Brain microvascular endothelial cell (primary cell): ENCODE measurements around the gene TLL1.

Source experiments
- DNase-seq: peaks from one replicate; pipeline ENCODE4 v3.0.0-alpha.2; 2020
- H3K27ac ChIP-seq: fragments of 250-450 bp; sonication (Bioruptor Pico); 2 replicates; pipeline ENCODE4 v1.5.1; 2020; ENCODE audit warnings: mild to moderate bottlenecking, moderate library complexity
- H3K27me3 ChIP-seq: fragments of 250-450 bp; sonication (Bioruptor Pico); replicated peaks from 2 replicates; pipeline ENCODE4 v1.5.1; 2020; ENCODE audit warnings: mild to moderate bottlenecking
- H3K36me3 ChIP-seq: fragments of 250-450 bp; sonication (Bioruptor Pico); replicated peaks from 2 replicates; pipeline ENCODE4 v1.5.1; 2020; ENCODE audit warnings: mild to moderate bottlenecking
- H3K4me3 ChIP-seq: 2 replicates; pipeline ENCODE4 v1.5.1; 2011; ENCODE audit warnings: low read depth, mild to moderate bottlenecking, control low read depth, low read length, moderate library complexity
- CTCF ChIP-seq: IDR thresholded peaks from 2 replicates; pipeline ENCODE4 v1.5.1; 2011; ENCODE audit warnings: low read depth, mild to moderate bottlenecking, moderate library complexity, low read length, control low read depth, inconsistent platforms; ENCODE audit errors: missing control alignments
- in situ Hi-C: cut with HindIII; loops from 2 replicates; pipeline ENCODE4 v1.10.0; 2017; ENCODE audit warnings: low sequenced_read_pairs, low pct_ligation_motif_present

Gene TLL1

GRCh38 chr4:165906272-165906671 is 33.2 kb downstream of the TLL1 start:
- TF ChIP-seq CTCF, result no peak
- Histone ChIP-seq H3K27me3 (no peaks in the 10 kb centered on the region), H3K27ac (no peak overlapping the region), H3K4me3 (no peak overlapping the region), H3K36me3 (no peaks in the 10 kb centered on the region)
- in situ Hi-C loops, result no loop called here
- no peak for DNase-seq

GRCh38 chr4:165909947-165910346 is 36.9 kb downstream of the TLL1 start:
- in situ Hi-C loops, result no loop called here
- Histone ChIP-seq H3K4me3 (no peak overlapping the region), H3K36me3 (no peaks in the 10 kb centered on the region), H3K27me3 (no peaks in the 10 kb centered on the region), H3K27ac (no peak overlapping the region)
- DNase-seq, result no peak
- TF ChIP-seq CTCF, result no peak

- in situ Hi-C loops, result no loop called here
- no peak for TF ChIP-seq CTCF
- Histone ChIP-seq H3K27ac (no peak overlapping the region), H3K4me3 (no peak overlapping the region), H3K27me3 (no peaks in the 10 kb centered on the region), H3K36me3 (no peaks in the 10 kb centered on the region)
- DNase-seq, result no peak
Observed at GRCh38 chr4:165915215-165915614, 42.2 kb downstream of the TLL1 start.

- Histone ChIP-seq H3K27me3 (no peaks in the 10 kb centered on the region), H3K36me3 (no peaks in the 10 kb centered on the region), H3K27ac (no peak overlapping the region), H3K4me3 (no peak overlapping the region)
- TF ChIP-seq CTCF, result no peak
- no peak for DNase-seq
- in situ Hi-C loops, result no loop called here
Observed at GRCh38 chr4:165921546-165921945, 48.5 kb downstream of the TLL1 start.

GRCh38 chr4:165922747-165923146 is 49.7 kb downstream of the TLL1 start:
- Histone ChIP-seq H3K4me3 (no peak overlapping the region), H3K27ac (no peak overlapping the region), H3K36me3 (no peaks in the 10 kb centered on the region), H3K27me3 (no peaks in the 10 kb centered on the region)
- no peak for TF ChIP-seq CTCF
- in situ Hi-C loops, result no loop called here
- no peak for DNase-seq

- TF ChIP-seq CTCF, result no peak
- H3K36me3 ChIP-seq, result no peaks in the 10 kb centered on the region
- in situ Hi-C loops, result no loop called here
- H3K4me3 ChIP-seq, result no peak overlapping the region
- no peak overlapping the region for H3K27ac ChIP-seq
- H3K27me3 ChIP-seq, result no peaks in the 10 kb centered on the region
- no peak for DNase-seq
Observed at GRCh38 chr4:165926307-165926706, 53.3 kb downstream of the TLL1 start.
